WTC11 (cell line): ENCODE results near the gene RMDN3. TPM values are rescaled to one million over a fixed set of nuclear protein-coding genes. Genes with fewer than 3 reads are reported as not detected.
A peak's percentile ranks its signal among the peaks of the same experiment; 100 is the strongest.

Experiments used
- ATAC-seq: fragments of 200-7000 bp; cut with Tn5 transposase; 2 replicates; pipeline ENCODE4 v1.10.0; 2021; ENCODE audit warnings: mild to moderate bottlenecking, moderate library complexity
- CTCF ChIA-PET: fragments of 300-600 bp; sonication (Branson Sonifier 250); formaldehyde crosslinking; loops from one replicate; lab custom pipeline; 2021; ENCODE audit warnings: antibody characterized with exemption; lab: Charles Lee
- POLR2A ChIA-PET: fragments of 350-600 bp; sonication (Branson Sonifier 250); formaldehyde crosslinking; loops from one replicate; lab custom pipeline; 2021; ENCODE audit warnings: antibody characterized with exemption; lab: Charles Lee
- DNase-seq: peaks from one replicate; pipeline ENCODE4 v3.0.0; 2021; ENCODE audit warnings: low spot score
- H3K27ac Mint-ChIP-seq: 2 replicates; pipeline ENCODE4 v1.8.0; 2021; ENCODE audit warnings: mixed read lengths
- H3K27me3 Mint-ChIP-seq: 2 replicates; pipeline ENCODE4 v1.8.0; 2021; ENCODE audit warnings: low read depth, mild to moderate bottlenecking, moderate library complexity, mixed read lengths
- H3K36me3 Mint-ChIP-seq: 2 replicates; pipeline ENCODE4 v1.8.0; 2021; ENCODE audit warnings: mixed read lengths
- H3K4me1 Mint-ChIP-seq: 2 replicates; pipeline ENCODE4 v1.8.0; 2022; ENCODE audit warnings: mixed read lengths
- H3K4me3 Mint-ChIP-seq: 2 replicates; pipeline ENCODE4 v1.8.0; 2021; ENCODE audit warnings: mild to moderate bottlenecking, moderate library complexity, mixed read lengths
- H3K9me3 Mint-ChIP-seq: 2 replicates; pipeline ENCODE4 v1.8.0; 2021; ENCODE audit warnings: mixed read lengths
- CREM ChIP-seq: sonication (generic); formaldehyde crosslinking; IDR thresholded peaks from 2 replicates; pipeline ENCODE4 v1.8.1; 2022; ENCODE audit warnings: mild to moderate bottlenecking, missing genetic modification reagents, moderate library complexity
- FOXJ3 ChIP-seq: sonication (generic); formaldehyde crosslinking; IDR thresholded peaks from 2 replicates; pipeline ENCODE4 v1.9.0; 2021; ENCODE audit warnings: missing genetic modification reagents, mild to moderate bottlenecking, borderline replicate concordance
- OVOL2 ChIP-seq: fragments of 250-450 bp; sonication (Bioruptor Pico); IDR thresholded peaks from 2 replicates; pipeline ENCODE4 v1.9.0; 2021; ENCODE audit warnings: mild to moderate bottlenecking, borderline replicate concordance
- TP53 ChIP-seq: sonication (generic); formaldehyde crosslinking; IDR thresholded peaks from 2 replicates; pipeline ENCODE4 v1.8.1; 2023; ENCODE audit warnings: mild to moderate bottlenecking, missing genetic modification reagents
- ZBTB21 ChIP-seq: sonication (generic); formaldehyde crosslinking; IDR thresholded peaks from 2 replicates; pipeline ENCODE4 v1.8.1; 2023; ENCODE audit warnings: mild to moderate bottlenecking, missing genetic modification reagents, borderline replicate concordance
- ZNF232 ChIP-seq: sonication (generic); formaldehyde crosslinking; IDR thresholded peaks from 2 replicates; pipeline ENCODE4 v1.8.0; 2022; ENCODE audit warnings: mild to moderate bottlenecking, missing genetic modification reagents
- total RNA-seq: library from RNA; stranded (reverse); gene quantifications from 3 replicates; pipeline ENCODE4 v1.2.3, GENCODE V29; 2021
- TF ChIP-seq, protein P1 (sequence below): sonication (generic); formaldehyde crosslinking; IDR thresholded peaks from 2 replicates; pipeline ENCODE4 v1.8.0; 2023; ENCODE audit warnings: missing genetic modification reagents, mild to moderate bottlenecking, borderline replicate concordance
- TF ChIP-seq, protein P2 (sequence below): sonication (generic); formaldehyde crosslinking; conservative IDR thresholded peaks from 2 replicates; pipeline ENCODE4 v1.8.1; 2022; ENCODE audit warnings: mild to moderate bottlenecking, missing genetic modification reagents
- TF ChIP-seq, protein P3 (sequence below): sonication (generic); formaldehyde crosslinking; IDR thresholded peaks from 2 replicates; pipeline ENCODE4 v1.8.1; 2023; ENCODE audit warnings: mild to moderate bottlenecking, moderate library complexity, missing genetic modification reagents
- TF ChIP-seq, protein P4 (sequence below): sonication (generic); formaldehyde crosslinking; IDR thresholded peaks from 2 replicates; pipeline ENCODE4 v1.8.1; 2023; ENCODE audit warnings: mild to moderate bottlenecking, missing genetic modification reagents
- TF ChIP-seq, protein P5 (sequence below): sonication (generic); formaldehyde crosslinking; IDR thresholded peaks from 2 replicates; pipeline ENCODE4 v1.8.0; 2023; ENCODE audit warnings: missing genetic modification reagents
- TF ChIP-seq, protein P6 (sequence below): sonication (generic); formaldehyde crosslinking; IDR thresholded peaks from 2 replicates; pipeline ENCODE4 v1.8.1; 2023; ENCODE audit warnings: mild to moderate bottlenecking, missing genetic modification reagents
- TF ChIP-seq, protein P7 (sequence below): sonication (generic); formaldehyde crosslinking; IDR thresholded peaks from 2 replicates; pipeline ENCODE4 v1.8.1; 2022; ENCODE audit warnings: missing genetic modification reagents, borderline replicate concordance
- TF ChIP-seq, protein P8 (sequence below): fragments of 200-600 bp; IDR thresholded peaks from 2 replicates; pipeline ENCODE4 v1.8.0; 2022; ENCODE audit warnings: antibody characterized with exemption

RMDN3 gene
- total RNA-seq, 1 experiment from 2014 or later, result 22.8 TPM

DNA sequence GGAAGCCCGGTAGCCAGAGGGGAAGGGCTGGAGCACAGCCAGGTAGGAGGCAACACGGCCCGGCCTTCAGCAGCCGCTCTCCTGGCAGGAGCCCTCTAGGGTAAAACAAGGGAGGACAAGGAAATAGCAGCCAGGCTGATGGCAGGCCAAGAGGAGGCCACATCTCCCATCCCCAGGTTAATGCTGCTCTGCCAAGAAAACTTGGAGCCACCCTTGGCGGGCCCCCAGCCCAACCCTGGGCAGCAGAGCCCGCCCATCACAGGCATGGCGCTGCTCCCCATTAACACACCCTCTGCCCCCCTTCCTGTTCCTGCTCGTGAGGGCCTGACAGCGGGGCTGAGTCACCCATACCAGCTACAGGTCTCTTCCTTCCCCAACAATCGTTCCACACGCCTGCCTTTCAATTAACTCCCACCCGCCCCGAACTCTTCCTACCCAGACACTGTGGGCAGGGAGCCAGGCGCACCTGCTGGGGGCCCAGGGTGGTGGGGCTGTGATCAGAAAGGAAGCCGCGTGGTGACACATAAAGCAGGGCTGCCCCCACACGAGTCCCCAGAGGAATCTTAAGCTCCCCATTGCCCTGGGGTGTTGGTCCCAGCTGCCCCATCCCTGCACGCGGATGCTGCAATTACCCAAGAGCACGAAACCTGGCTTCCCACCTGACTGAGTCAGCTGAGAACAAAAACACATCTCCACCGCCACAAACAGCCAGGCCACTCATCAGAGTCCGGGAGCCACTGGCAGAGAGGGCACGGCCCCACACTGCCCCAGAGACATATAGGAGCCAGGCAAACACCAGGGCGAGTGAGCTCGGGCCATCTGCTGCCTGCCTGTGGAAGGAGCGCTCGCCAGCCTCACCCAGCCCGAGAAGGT is 14.5 kb upstream of the RMDN3 start, which contains the start of gene C15orf62:
TSS of gene C15orf62 (plus strand) at position 707 of the 873 bp plus-strand sequence. CDS start 516 bp downstream, outside the sequence.
- CTCF ChIA-PET, result interaction anchor here (1.1 to 7.8 kb wide), 4 partner anchors 23 to 89 kb away, joined by 4 to 60 read pairs (median 8); no protein-coding TSS in a partner anchor
- Mint-ChIP-seq H3K9me3 (no peaks in the 10 kb centered on the region), H3K4me3 (no peak within 1 kb of the TSS), H3K27me3 (no peaks in the 10 kb centered on the region), H3K27ac (peak within 1 kb of the TSS; percentile 70), H3K4me1 (peaks cover 30% of the 10 kb centered on the region), H3K36me3 (peaks cover 4% of the 10 kb centered on the region)
- POLR2A ChIA-PET, result interaction anchor here (0.8 kb wide), 1 partner anchor 14 kb away, joined by 4 read pairs; no protein-coding TSS in a partner anchor
- ATAC-seq (no peak), DNase-seq (no peak)
- TF ChIP-seq, protein P1, sequence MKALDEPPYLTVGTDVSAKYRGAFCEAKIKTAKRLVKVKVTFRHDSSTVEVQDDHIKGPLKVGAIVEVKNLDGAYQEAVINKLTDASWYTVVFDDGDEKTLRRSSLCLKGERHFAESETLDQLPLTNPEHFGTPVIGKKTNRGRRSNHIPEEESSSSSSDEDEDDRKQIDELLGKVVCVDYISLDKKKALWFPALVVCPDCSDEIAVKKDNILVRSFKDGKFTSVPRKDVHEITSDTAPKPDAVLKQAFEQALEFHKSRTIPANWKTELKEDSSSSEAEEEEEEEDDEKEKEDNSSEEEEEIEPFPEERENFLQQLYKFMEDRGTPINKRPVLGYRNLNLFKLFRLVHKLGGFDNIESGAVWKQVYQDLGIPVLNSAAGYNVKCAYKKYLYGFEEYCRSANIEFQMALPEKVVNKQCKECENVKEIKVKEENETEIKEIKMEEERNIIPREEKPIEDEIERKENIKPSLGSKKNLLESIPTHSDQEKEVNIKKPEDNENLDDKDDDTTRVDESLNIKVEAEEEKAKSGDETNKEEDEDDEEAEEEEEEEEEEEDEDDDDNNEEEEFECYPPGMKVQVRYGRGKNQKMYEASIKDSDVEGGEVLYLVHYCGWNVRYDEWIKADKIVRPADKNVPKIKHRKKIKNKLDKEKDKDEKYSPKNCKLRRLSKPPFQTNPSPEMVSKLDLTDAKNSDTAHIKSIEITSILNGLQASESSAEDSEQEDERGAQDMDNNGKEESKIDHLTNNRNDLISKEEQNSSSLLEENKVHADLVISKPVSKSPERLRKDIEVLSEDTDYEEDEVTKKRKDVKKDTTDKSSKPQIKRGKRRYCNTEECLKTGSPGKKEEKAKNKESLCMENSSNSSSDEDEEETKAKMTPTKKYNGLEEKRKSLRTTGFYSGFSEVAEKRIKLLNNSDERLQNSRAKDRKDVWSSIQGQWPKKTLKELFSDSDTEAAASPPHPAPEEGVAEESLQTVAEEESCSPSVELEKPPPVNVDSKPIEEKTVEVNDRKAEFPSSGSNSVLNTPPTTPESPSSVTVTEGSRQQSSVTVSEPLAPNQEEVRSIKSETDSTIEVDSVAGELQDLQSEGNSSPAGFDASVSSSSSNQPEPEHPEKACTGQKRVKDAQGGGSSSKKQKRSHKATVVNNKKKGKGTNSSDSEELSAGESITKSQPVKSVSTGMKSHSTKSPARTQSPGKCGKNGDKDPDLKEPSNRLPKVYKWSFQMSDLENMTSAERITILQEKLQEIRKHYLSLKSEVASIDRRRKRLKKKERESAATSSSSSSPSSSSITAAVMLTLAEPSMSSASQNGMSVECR (CRISPR knock-in tag), result no peak
- TF ChIP-seq FOXJ3 (CRISPR knock-in tag), result no peak

DNA sequence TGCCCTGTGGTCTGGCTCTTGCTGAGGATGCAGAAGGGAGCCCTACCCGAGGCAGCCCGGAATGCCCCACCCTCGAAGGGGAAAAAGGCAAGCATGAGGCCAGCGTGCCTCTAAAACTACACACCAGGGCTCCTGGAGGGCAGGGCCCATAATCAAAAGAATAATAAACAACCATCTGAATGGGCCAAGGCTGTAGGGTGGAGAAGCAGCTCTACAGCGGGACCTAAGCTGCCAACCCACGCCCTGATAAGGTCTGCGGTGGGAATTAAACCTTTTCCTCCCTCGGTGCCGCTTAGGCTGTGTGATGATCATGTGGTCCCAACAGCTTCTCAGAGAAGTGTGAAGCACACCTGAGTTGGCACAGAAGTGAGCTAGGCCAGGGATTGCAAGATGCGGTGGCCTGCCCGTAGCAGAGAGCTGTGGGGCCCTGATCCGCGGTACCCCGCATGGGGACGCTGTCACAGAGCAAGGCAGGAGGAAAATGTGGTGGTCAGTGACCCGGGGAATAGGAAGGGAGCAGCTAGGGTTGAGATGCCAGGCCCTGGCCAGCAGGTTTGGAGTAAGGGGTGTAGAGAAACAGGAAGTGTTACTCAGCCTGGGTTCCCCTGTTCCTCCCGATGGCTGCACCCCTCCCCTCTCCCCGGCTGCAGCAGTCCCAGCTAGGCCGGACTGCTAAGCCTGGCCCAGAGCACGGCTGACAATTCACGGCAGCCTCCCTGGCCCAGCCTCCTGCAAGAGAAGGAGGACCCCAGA is 13.6 kb upstream of the RMDN3 start:
- no peak for ATAC-seq
- CTCF ChIA-PET, result interaction anchor here (0.6 to 7.8 kb wide), 5 partner anchors 17 to 123 kb away, joined by 3 to 60 read pairs (median 4); no protein-coding TSS in a partner anchor
- Mint-ChIP-seq H3K4me1 (peaks cover 31% of the 10 kb centered on the region), H3K36me3 (no peaks in the 10 kb centered on the region; the same call in 1 of the 2 replicates), H3K27me3 (no peaks in the 10 kb centered on the region), H3K27ac (no peak overlapping the region; the same call in 1 of the 2 replicates), H3K4me3 (no peak overlapping the region), H3K9me3 (no peaks in the 10 kb centered on the region)
- no peak for DNase-seq
- POLR2A ChIA-PET, result no interaction called here
- no peak for TF ChIP-seq OVOL2 (CRISPR knock-in tag)
- TF ChIP-seq TP53, result no peak
- TF ChIP-seq ZBTB21 (CRISPR knock-in tag), result no peak
- TF ChIP-seq, protein P2, sequence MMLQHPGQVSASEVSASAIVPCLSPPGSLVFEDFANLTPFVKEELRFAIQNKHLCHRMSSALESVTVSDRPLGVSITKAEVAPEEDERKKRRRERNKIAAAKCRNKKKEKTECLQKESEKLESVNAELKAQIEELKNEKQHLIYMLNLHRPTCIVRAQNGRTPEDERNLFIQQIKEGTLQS (CRISPR knock-in tag), result no peak
- TF ChIP-seq, protein P3, sequence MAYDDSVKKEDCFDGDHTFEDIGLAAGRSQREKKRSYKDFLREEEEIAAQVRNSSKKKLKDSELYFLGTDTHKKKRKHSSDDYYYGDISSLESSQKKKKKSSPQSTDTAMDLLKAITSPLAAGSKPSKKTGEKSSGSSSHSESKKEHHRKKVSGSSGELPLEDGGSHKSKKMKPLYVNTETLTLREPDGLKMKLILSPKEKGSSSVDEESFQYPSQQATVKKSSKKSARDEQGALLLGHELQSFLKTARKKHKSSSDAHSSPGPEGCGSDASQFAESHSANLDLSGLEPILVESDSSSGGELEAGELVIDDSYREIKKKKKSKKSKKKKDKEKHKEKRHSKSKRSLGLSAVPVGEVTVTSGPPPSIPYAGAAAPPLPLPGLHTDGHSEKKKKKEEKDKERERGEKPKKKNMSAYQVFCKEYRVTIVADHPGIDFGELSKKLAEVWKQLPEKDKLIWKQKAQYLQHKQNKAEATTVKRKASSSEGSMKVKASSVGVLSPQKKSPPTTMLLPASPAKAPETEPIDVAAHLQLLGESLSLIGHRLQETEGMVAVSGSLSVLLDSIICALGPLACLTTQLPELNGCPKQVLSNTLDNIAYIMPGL, result no peak
- TF ChIP-seq, protein P4, sequence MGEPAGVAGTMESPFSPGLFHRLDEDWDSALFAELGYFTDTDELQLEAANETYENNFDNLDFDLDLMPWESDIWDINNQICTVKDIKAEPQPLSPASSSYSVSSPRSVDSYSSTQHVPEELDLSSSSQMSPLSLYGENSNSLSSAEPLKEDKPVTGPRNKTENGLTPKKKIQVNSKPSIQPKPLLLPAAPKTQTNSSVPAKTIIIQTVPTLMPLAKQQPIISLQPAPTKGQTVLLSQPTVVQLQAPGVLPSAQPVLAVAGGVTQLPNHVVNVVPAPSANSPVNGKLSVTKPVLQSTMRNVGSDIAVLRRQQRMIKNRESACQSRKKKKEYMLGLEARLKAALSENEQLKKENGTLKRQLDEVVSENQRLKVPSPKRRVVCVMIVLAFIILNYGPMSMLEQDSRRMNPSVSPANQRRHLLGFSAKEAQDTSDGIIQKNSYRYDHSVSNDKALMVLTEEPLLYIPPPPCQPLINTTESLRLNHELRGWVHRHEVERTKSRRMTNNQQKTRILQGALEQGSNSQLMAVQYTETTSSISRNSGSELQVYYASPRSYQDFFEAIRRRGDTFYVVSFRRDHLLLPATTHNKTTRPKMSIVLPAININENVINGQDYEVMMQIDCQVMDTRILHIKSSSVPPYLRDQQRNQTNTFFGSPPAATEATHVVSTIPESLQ, result no peak
- TF ChIP-seq, protein P5, sequence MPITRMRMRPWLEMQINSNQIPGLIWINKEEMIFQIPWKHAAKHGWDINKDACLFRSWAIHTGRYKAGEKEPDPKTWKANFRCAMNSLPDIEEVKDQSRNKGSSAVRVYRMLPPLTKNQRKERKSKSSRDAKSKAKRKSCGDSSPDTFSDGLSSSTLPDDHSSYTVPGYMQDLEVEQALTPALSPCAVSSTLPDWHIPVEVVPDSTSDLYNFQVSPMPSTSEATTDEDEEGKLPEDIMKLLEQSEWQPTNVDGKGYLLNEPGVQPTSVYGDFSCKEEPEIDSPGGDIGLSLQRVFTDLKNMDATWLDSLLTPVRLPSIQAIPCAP (CRISPR knock-in tag), result no peak
- TF ChIP-seq, protein P6, sequence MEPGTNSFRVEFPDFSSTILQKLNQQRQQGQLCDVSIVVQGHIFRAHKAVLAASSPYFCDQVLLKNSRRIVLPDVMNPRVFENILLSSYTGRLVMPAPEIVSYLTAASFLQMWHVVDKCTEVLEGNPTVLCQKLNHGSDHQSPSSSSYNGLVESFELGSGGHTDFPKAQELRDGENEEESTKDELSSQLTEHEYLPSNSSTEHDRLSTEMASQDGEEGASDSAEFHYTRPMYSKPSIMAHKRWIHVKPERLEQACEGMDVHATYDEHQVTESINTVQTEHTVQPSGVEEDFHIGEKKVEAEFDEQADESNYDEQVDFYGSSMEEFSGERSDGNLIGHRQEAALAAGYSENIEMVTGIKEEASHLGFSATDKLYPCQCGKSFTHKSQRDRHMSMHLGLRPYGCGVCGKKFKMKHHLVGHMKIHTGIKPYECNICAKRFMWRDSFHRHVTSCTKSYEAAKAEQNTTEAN (CRISPR knock-in tag), result no peak
- no peak for TF ChIP-seq CREM (CRISPR knock-in tag)
- TF ChIP-seq, protein P7, sequence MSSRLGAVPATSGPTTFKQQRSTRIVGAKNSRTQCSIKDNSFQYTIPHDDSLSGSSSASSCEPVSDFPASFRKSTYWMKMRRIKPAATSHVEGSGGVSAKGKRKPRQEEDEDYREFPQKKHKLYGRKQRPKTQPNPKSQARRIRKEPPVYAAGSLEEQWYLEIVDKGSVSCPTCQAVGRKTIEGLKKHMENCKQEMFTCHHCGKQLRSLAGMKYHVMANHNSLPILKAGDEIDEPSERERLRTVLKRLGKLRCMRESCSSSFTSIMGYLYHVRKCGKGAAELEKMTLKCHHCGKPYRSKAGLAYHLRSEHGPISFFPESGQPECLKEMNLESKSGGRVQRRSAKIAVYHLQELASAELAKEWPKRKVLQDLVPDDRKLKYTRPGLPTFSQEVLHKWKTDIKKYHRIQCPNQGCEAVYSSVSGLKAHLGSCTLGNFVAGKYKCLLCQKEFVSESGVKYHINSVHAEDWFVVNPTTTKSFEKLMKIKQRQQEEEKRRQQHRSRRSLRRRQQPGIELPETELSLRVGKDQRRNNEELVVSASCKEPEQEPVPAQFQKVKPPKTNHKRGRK (CRISPR knock-in tag), result no peak
- TF ChIP-seq ZNF232, result no peak
- TF ChIP-seq, protein P8, sequence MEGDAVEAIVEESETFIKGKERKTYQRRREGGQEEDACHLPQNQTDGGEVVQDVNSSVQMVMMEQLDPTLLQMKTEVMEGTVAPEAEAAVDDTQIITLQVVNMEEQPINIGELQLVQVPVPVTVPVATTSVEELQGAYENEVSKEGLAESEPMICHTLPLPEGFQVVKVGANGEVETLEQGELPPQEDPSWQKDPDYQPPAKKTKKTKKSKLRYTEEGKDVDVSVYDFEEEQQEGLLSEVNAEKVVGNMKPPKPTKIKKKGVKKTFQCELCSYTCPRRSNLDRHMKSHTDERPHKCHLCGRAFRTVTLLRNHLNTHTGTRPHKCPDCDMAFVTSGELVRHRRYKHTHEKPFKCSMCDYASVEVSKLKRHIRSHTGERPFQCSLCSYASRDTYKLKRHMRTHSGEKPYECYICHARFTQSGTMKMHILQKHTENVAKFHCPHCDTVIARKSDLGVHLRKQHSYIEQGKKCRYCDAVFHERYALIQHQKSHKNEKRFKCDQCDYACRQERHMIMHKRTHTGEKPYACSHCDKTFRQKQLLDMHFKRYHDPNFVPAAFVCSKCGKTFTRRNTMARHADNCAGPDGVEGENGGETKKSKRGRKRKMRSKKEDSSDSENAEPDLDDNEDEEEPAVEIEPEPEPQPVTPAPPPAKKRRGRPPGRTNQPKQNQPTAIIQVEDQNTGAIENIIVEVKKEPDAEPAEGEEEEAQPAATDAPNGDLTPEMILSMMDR, result no peak
